ENCODE data around the gene KTN1. TPM values are rescaled to one million over a fixed set of nuclear protein-coding genes. Genes with fewer than 3 reads are reported as not detected.

KTN1 gene
- total RNA-seq, 4 donors from 2014 or later: 114 to 165 (median 139) TPM

GRCh38 chr14:55641290-55641689 is 61.3 kb downstream of the KTN1 start:
- DNase-seq (ENCODE audit: low spot score) (no peak), ATAC-seq (ENCODE audit: low FRiP score) (no peak)
- TF ChIP-seq CTCF (IDR thresholded peaks at IDR 0.05): no peak

- no peak for TF ChIP-seq CTCF (IDR thresholded peaks at IDR 0.05)
- DNase-seq (ENCODE audit: low spot score): no peak
- ATAC-seq (ENCODE audit: low FRiP score): no peak
These were observed 61.9 kb downstream of the KTN1 start for GRCh38 chr14:55641954-55642353.

GRCh38 chr14:55645145-55645544 is 65.1 kb downstream of the KTN1 start:
- no peak for DNase-seq (ENCODE audit: low spot score)
- no peak for ATAC-seq (ENCODE audit: low FRiP score)
- TF ChIP-seq CTCF (IDR thresholded peaks at IDR 0.05): no peak

GRCh38 chr14:55645845-55646832 is 66.1 kb downstream of the KTN1 start:
- ATAC-seq (ENCODE audit: low FRiP score) (no peak), DNase-seq (ENCODE audit: low spot score) (no peak)

GRCh38 chr14:55650992-55651391 is 71.0 kb downstream of the KTN1 start:
- TF ChIP-seq CTCF (IDR thresholded peaks at IDR 0.05): no peak
- DNase-seq (ENCODE audit: low spot score) (no peak), ATAC-seq (ENCODE audit: low FRiP score) (no peak)

More at GRCh38 chr14:55645845-55646832, 66.1 kb downstream of the KTN1 start:
- no peak for TF ChIP-seq CTCF (IDR thresholded peaks at IDR 0.05)

GRCh38 chr14:55654243-55654642 is 74.2 kb downstream of the KTN1 start:
- no peak for DNase-seq (ENCODE audit: low spot score)
- no peak for ATAC-seq (ENCODE audit: low FRiP score)
- no peak for TF ChIP-seq CTCF (IDR thresholded peaks at IDR 0.05)

- no peak for ATAC-seq (ENCODE audit: low FRiP score)
- no peak for DNase-seq (ENCODE audit: low spot score)
These were observed 81.0 kb downstream of the KTN1 start for GRCh38 chr14:55661029-55661428.

More at GRCh38 chr14:55661029-55661428, 81.0 kb downstream of the KTN1 start:
- TF ChIP-seq CTCF (IDR thresholded peaks at IDR 0.05): no peak

Measured in omental fat pad (tissue), 4 donors.